IMR-90 (cell line): ENCODE results near the gene NUP153. TPM values are rescaled to one million over a fixed set of nuclear protein-coding genes. Genes with fewer than 3 reads are reported as not detected.

Experiments
- ATAC-seq: fragments of 200-7000 bp; cut with Tn5 transposase; 2 replicates; pipeline ENCODE4 v1.9.1; 2020; ENCODE audit warnings: low read depth, mild to moderate bottlenecking, moderate library complexity
- BruUV-seq: library from RNA; stranded (reverse); fragments of 400-500 nt; replicated peaks from 2 replicates; lab custom pipeline; 2021; lab: Mats Ljungman, UMichigan
- CTCF ChIA-PET: fragments of 300-600 bp; formaldehyde crosslinking; extraction: SDS; loops from one replicate; lab custom pipeline; 2021; ENCODE audit warnings: antibody characterized with exemption; lab: Yijun Ruan, JAX
- POLR2A ChIA-PET: fragments of 300-600 bp; sonication (Branson Sonifier 250); formaldehyde crosslinking; loops from one replicate; lab custom pipeline; 2022; ENCODE audit warnings: antibody characterized with exemption; ENCODE audit not compliant: unreplicated experiment; lab: Charles Lee
- DNase-seq: peaks from one replicate; pipeline ENCODE4 v3.0.0; 2013
- H2AFZ ChIP-seq: replicated peaks from 2 replicates; pipeline ENCODE3; 2013; ENCODE audit warnings: low read length, mild to moderate bottlenecking; ENCODE audit not compliant: poor library complexity
- H2AK5ac ChIP-seq: 2 replicates; pipeline ENCODE4 v1.6.1; 2013; ENCODE audit warnings: low read depth, low read length, inconsistent platforms
- H2AK9ac ChIP-seq: replicated peaks from 2 replicates; pipeline ENCODE3; 2013; ENCODE audit warnings: mild to moderate bottlenecking, low read depth, low read length, moderate library complexity; ENCODE audit not compliant: poor library complexity
- H2BK120ac ChIP-seq: 2 replicates; pipeline ENCODE4 v1.6.1; 2013; ENCODE audit warnings: low read depth, low read length, inconsistent platforms
- H2BK15ac ChIP-seq: 3 replicates; pipeline ENCODE4 v1.6.1; 2013; ENCODE audit warnings: low read depth, low read length, inconsistent platforms
- H2BK20ac ChIP-seq: 2 replicates; pipeline ENCODE4 v1.6.1; 2013; ENCODE audit warnings: low read depth, mild to moderate bottlenecking, inconsistent platforms, low read length, moderate library complexity
- H2BK5ac ChIP-seq: 2 replicates; pipeline ENCODE4 v1.6.1; 2013; ENCODE audit warnings: mild to moderate bottlenecking, low read depth, low read length, inconsistent platforms; ENCODE audit not compliant: poor library complexity, severe bottlenecking
- H3K14ac ChIP-seq: replicated peaks from 2 replicates; pipeline ENCODE4 v1.6.1; 2013; ENCODE audit warnings: low read depth, low read length, inconsistent platforms
- H3K18ac ChIP-seq: 2 replicates; pipeline ENCODE4 v1.6.1; 2013; ENCODE audit warnings: low read depth, low read length, control low read depth
- H3K23ac ChIP-seq: 2 replicates; pipeline ENCODE4 v1.6.1; 2013; ENCODE audit warnings: low read depth, low read length, inconsistent platforms
- H3K27ac ChIP-seq: 2 replicates; pipeline ENCODE4 v1.5.1; 2013; ENCODE audit warnings: mild to moderate bottlenecking, control low read depth, low read length; ENCODE audit not compliant: insufficient read depth
- H3K27me3 ChIP-seq: 2 replicates; pipeline ENCODE4 v1.6.1; 2013; ENCODE audit warnings: low read length; ENCODE audit not compliant: control insufficient read depth, insufficient read depth
- H3K36me3 ChIP-seq: 2 replicates; pipeline ENCODE4 v1.6.1; 2013; ENCODE audit warnings: low read length, mixed read lengths; ENCODE audit not compliant: control insufficient read depth, insufficient read depth
- H3K4ac ChIP-seq: 2 replicates; pipeline ENCODE4 v1.6.1; 2013; ENCODE audit warnings: low read depth, low read length, inconsistent platforms
- H3K4me1 ChIP-seq: 2 replicates; pipeline ENCODE4 v1.6.1; 2013; ENCODE audit warnings: low read length, mixed read lengths; ENCODE audit not compliant: control insufficient read depth, insufficient read depth
- H3K4me2 ChIP-seq: 2 replicates; pipeline ENCODE4 v1.6.1; 2013; ENCODE audit warnings: low read depth, mild to moderate bottlenecking, control low read depth, low read length, moderate library complexity
- H3K4me3 ChIP-seq: 2 replicates; pipeline ENCODE4 v1.5.1; 2013; ENCODE audit warnings: low read depth, mild to moderate bottlenecking, control low read depth, low read length, moderate library complexity; ENCODE audit not compliant: insufficient read depth
- H3K56ac ChIP-seq: 2 replicates; pipeline ENCODE4 v1.6.1; 2013; ENCODE audit warnings: low read length, inconsistent platforms; ENCODE audit not compliant: insufficient read depth; ENCODE audit errors: extremely low read depth
- H3K79me1 ChIP-seq, 2 experiments: 2 replicates each; pipeline ENCODE4 v1.6.1; 2013; ENCODE audit warnings: low read length in 2 of 2, inconsistent platforms in 1 of 2, low read depth in 1 of 2
- H3K9ac ChIP-seq: 2 replicates; pipeline ENCODE4 v1.6.1; 2013; ENCODE audit warnings: low read depth, low read length, control low read depth
- H3K9me1 ChIP-seq: 2 replicates; pipeline ENCODE4 v1.6.1; 2013; ENCODE audit warnings: low read length, inconsistent platforms; ENCODE audit not compliant: insufficient read depth
- H3K9me3 ChIP-seq: 2 replicates; pipeline ENCODE4 v1.6.1; 2013; ENCODE audit warnings: low read length; ENCODE audit not compliant: control insufficient read depth, insufficient read depth
- H4K20me1 ChIP-seq: 2 replicates; pipeline ENCODE4 v1.6.1; 2013; ENCODE audit warnings: low read length, inconsistent platforms; ENCODE audit not compliant: insufficient read depth
- H4K5ac ChIP-seq: 2 replicates; pipeline ENCODE4 v1.6.1; 2013; ENCODE audit warnings: mild to moderate bottlenecking, low read depth, low read length, control low read depth
- H4K8ac ChIP-seq, 2 experiments: 2 replicates each; pipeline ENCODE4 v1.6.1; 2013; ENCODE audit warnings: low read depth in 2 of 2, low read length in 2 of 2, control low read depth in 1 of 2, inconsistent platforms in 1 of 2
- H4K91ac ChIP-seq: 2 replicates; pipeline ENCODE4 v1.6.1; 2013; ENCODE audit warnings: low read depth, low read length, inconsistent platforms; ENCODE audit not compliant: insufficient read depth
- CEBPB ChIP-seq: IDR thresholded peaks from 2 replicates; pipeline ENCODE4 v1.6.1; 2012; ENCODE audit warnings: low read depth, low read length, improper control_type of control experiment
- CHD1 ChIP-seq: IDR thresholded peaks from 2 replicates; pipeline ENCODE4 v1.6.1; 2012; ENCODE audit warnings: low read depth, low read length, improper control_type of control experiment
- FOS ChIP-seq: fragments of 150-350 bp; IDR thresholded peaks from 2 replicates; pipeline ENCODE4 v1.6.1; 2016; ENCODE audit warnings: low read depth, low read length
- MAZ ChIP-seq: IDR thresholded peaks from 2 replicates; pipeline ENCODE4 v1.6.1; 2012; ENCODE audit warnings: low read depth, mild to moderate bottlenecking, low read length, improper control_type of control experiment, moderate library complexity, borderline replicate concordance
- POLR2A ChIP-seq: IDR thresholded peaks from 2 replicates; pipeline ENCODE4 v1.6.1; 2012; ENCODE audit warnings: mild to moderate bottlenecking, low read depth, low read length
- RAD21 ChIP-seq: IDR thresholded peaks from 2 replicates; pipeline ENCODE4 v1.6.1; 2012; ENCODE audit warnings: low read length, improper control_type of control experiment
- RCOR1 ChIP-seq: IDR thresholded peaks from 2 replicates; pipeline ENCODE4 v1.6.1; 2012; ENCODE audit warnings: mild to moderate bottlenecking, low read length, improper control_type of control experiment; ENCODE audit not compliant: insufficient replicate concordance
- RFX5 ChIP-seq: IDR thresholded peaks from 2 replicates; pipeline ENCODE4 v1.8.0; 2012; ENCODE audit warnings: low read depth, mild to moderate bottlenecking, low read length, moderate library complexity
- WGBS, 2 experiments: methylation state at CpG; one replicate each; pipeline versions ENCODE4 v1.1.5 to v1.1.7; 2013; ENCODE audit warnings: missing lambda C conversion rate in 2 of 2; ENCODE audit not compliant: insufficient read length in 1 of 2; ENCODE audit errors: extremely low coverage in 2 of 2; 5-methylcytosine and 5-hydroxymethylcytosine counted together
- dilution Hi-C: fragments of 300-500 bp; cut with HindIII; formaldehyde crosslinking; loops from one replicate; pipeline ENCODE4 v1.14.3; 2018; ENCODE audit warnings: low sequenced_read_pairs; ENCODE audit not compliant: unreplicated experiment
- in situ Hi-C: fragments of 300-500 bp; cut with MboI; formaldehyde crosslinking; loops from 3 replicates; pipeline ENCODE4 v1.14.3; 2019; ENCODE audit warnings: low sequenced_read_pairs, inconsistent platforms, mixed read lengths
- intact Hi-C: fragments of 100-400 bp; cut with micrococcal nuclease; formaldehyde crosslinking; loops from 2 replicates; pipeline ENCODE4 v1.10.0; 2022
- polyA plus RNA-seq, 3 experiments: library from polyadenylated mRNA; depleted of rRNA; stranded (reverse); fragments of >200 nt; gene quantifications; 2 replicates each; pipeline ENCODE4 v1.2.3, GENCODE V29; 2012; ENCODE audit warnings: low replicate concordance in 1 of 3
- total RNA-seq: library from RNA; depleted of rRNA; stranded (reverse); fragments of >200 nt; gene quantifications from 2 replicates; pipeline ENCODE4 v1.2.3, GENCODE V29; 2012
- TF ChIP-seq, protein P1 (sequence below): conservative IDR thresholded peaks from 2 replicates; pipeline ENCODE4 v1.5.1; 2012; ENCODE audit warnings: mild to moderate bottlenecking, low read depth, low read length, improper control_type of control experiment

NUP153 gene
- total and polyA plus RNA-seq, 2 of the 4 experiments (the other 2 are of a cell fraction) = 17.2 to 39.4 TPM

- TF ChIP-seq RCOR1 (no peak), POLR2A (no peak), RFX5 (no peak)
Observed at GRCh38 chr6:17599877-17600526, 106.7 kb downstream of the NUP153 start, which contains the start of gene FAM8A1 (continued).

DNA sequence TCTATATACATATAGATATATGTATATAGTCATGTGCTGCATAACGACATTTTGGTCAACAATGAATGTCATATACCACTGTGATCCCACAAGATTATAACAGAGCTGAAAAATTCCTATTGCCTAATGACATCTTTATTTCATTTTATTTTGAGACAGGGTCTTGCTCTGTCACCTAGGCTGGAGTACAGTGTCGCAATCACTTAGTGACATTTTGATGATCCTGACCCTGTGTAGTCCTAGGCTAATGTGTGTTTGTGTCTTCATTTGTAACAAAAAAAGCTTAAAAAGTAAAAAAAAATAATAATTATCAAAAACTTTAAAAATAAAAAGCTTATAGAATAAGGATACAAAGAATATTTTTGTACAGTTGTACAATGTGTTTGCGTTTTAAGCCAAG, 110.6 kb downstream of the NUP153 start:
- Histone ChIP-seq H3K36me3 (no peaks in the 10 kb centered on the region), H2AK9ac (no peak overlapping the region), H3K23ac (no peak overlapping the region), H4K5ac (no peak overlapping the region), H4K8ac (no peak overlapping the region), H3K18ac (no peak overlapping the region), H3K9ac (no peak overlapping the region), H2BK5ac (no peak overlapping the region), H3K4me2 (no peak overlapping the region), H3K14ac (no peak overlapping the region), H2AK5ac (no peak overlapping the region), H2BK120ac (no peak overlapping the region), H3K9me3 (no peaks in the 10 kb centered on the region), H3K4ac (no peak overlapping the region), H4K91ac (no peak overlapping the region), H3K4me3 (no peak overlapping the region), H3K9me1 (no peaks in the 10 kb centered on the region), H3K79me1 (peaks cover 2 to 3% of the 10 kb centered on the region in 2 experiments; a peak in 3 of 4 replicates), H3K27me3 (no peaks in the 10 kb centered on the region), H2BK15ac (no peak overlapping the region), H3K56ac (no peak overlapping the region), H3K27ac (no peak overlapping the region), H4K20me1 (0 out of 2 replicates have a peak, but pooled peaks cover under 1% of the 10 kb centered on the region), H2BK20ac (no peak overlapping the region), H2AFZ (no peak overlapping the region), H3K4me1 (peaks cover 2% of the 10 kb centered on the region; the same call in 1 of the 2 replicates)
- ATAC-seq = no peak
- no CpG with 5 or more reads among the region's 3 CpGs for WGBS, 2 experiments
- POLR2A ChIA-PET = no interaction called here
- CTCF ChIA-PET = interaction anchor here (1.0 kb wide), 1 partner anchor 12 kb away, joined by 4 read pairs; no protein-coding TSS in a partner anchor
- no TSS peak for BruUV-seq
- dilution Hi-C loops (no loop called here), intact Hi-C loops (no loop called here), in situ Hi-C loops (no loop called here)
- DNase-seq = no peak
- TF ChIP-seq MAZ (no peak), FOS (no peak), RAD21 (no peak), POLR2A (no peak), CEBPB (peak; percentile 68), CHD1 (no peak)
- TF ChIP-seq, protein P1, sequence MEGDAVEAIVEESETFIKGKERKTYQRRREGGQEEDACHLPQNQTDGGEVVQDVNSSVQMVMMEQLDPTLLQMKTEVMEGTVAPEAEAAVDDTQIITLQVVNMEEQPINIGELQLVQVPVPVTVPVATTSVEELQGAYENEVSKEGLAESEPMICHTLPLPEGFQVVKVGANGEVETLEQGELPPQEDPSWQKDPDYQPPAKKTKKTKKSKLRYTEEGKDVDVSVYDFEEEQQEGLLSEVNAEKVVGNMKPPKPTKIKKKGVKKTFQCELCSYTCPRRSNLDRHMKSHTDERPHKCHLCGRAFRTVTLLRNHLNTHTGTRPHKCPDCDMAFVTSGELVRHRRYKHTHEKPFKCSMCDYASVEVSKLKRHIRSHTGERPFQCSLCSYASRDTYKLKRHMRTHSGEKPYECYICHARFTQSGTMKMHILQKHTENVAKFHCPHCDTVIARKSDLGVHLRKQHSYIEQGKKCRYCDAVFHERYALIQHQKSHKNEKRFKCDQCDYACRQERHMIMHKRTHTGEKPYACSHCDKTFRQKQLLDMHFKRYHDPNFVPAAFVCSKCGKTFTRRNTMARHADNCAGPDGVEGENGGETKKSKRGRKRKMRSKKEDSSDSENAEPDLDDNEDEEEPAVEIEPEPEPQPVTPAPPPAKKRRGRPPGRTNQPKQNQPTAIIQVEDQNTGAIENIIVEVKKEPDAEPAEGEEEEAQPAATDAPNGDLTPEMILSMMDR = no peak
